Activated naive CD4-positive, alpha-beta T cell treated with anti-CD3 and anti-CD28 coated beads, Interleukin-2, amount 50 U/mL, for 72 hours (primary cell): ENCODE results near the gene GABRA1. TPM values are rescaled to one million over a fixed set of nuclear protein-coding genes. Genes with fewer than 3 reads are reported as not detected.

Experiments used
- ATAC-seq, 2 donors: fragments of 150-1000 bp; cut with Tn5 transposase; 2 replicates each; pipeline ENCODE4 v1.10.0; 2021; ENCODE audit warnings: mild to moderate bottlenecking in 2 of 2, moderate library complexity in 2 of 2
- DNase-seq, 2 donors: peaks; one replicate each; pipeline ENCODE4 v3.0.0; 2021 to 2022; ENCODE audit warnings: low spot score in 2 of 2
- H3K27ac Mint-ChIP-seq, 2 donors: one replicate each; pipeline ENCODE4 v1.8.0; 2022; ENCODE audit warnings: mild to moderate bottlenecking in 2 of 2, mixed read lengths in 2 of 2
- H3K36me3 Mint-ChIP-seq, 2 donors: one replicate each; pipeline ENCODE4 v1.8.0; 2022; ENCODE audit warnings: mixed read lengths in 2 of 2
- H3K9me3 Mint-ChIP-seq, 2 donors: one replicate each; pipeline ENCODE4 v1.8.0; 2022; ENCODE audit warnings: mixed read lengths in 2 of 2
- total RNA-seq, 2 donors: library from RNA; stranded (reverse); gene quantifications; one replicate each; pipeline ENCODE4 v1.2.3, GENCODE V29; 2022

GABRA1 gene
- not detected for total RNA-seq

DNA sequence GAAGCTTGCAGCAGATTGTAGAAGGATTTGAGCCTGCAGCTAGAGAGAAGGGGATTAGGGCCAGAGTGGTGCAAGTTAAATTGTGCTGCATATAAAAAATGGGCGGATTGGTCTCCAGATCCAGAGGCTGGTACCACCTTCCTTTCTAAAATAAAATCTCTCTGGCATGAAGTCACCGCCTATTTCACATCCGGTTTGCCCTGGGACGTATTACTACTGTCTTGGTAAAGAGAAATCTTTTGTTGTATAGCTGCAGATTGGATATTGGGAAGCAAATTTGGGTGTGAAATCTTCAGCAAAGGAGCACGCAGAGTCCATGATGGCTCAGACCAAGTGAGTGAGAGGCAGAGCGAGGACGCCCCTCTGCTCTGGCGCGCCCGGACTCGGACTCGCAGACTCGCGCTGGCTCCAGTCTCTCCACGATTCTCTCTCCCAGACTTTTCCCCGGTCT, at the start of gene GABRA1:
Gene GABRA1 (plus strand): TSS at position 180 of the 451 bp plus-strand sequence. CDS start 2,691 bp downstream, outside the sequence.
- Mint-ChIP-seq H3K9me3 (peaks cover 5 to 9% of the 10 kb centered on the region in 2 donors), H3K36me3 (no peaks in the 10 kb centered on the region), H3K27ac (no peak within 1 kb of the TSS)
- ATAC-seq (no peak), DNase-seq (no peak)

DNA sequence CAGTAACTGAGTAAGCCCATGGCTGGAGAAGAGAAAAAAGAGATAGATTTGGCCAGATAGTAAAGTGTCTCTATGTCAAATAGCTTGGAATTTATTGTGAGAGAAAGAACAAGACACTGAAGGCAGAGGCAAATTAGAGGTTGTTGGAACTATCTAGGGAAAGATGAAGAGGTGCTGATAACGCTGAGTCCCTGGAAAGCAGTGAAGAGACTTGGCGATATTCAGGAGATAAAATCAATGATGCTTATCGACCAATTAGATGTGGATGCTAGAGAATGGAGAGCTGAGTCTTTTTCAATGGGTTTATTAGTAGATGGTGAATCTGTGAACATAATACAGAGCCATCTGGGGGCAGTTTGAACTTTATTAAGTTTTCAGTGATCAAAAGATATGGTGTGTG, 48.6 kb upstream of the GABRA1 start:
- no peak overlapping the region for H3K27ac Mint-ChIP-seq
- no peak for DNase-seq
- ATAC-seq = no peak
- H3K9me3 Mint-ChIP-seq = peaks cover 0 to 5% of the 10 kb centered on the region in 2 donors
- H3K36me3 Mint-ChIP-seq = no peaks in the 10 kb centered on the region

DNA sequence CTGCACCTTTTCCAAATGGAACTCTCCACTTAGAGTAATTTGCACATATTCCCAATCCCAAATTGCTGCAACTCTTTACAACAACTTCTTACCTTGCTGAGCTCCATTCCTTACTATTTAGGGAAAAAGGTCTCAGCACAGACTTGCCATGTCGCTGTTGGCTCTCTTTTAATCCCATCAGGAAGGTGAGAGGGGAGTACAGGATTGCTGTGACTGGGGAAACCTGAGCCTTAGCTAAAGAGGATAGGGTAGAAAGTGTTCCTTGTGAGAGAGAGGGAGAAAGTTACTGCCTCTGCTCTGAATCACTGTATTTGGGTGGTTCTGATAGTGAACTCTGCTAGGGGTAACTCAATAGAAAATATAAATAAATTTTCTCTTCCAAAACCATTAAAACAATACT, 43.7 kb upstream of the GABRA1 start:
- peaks cover 8 to 10% of the 10 kb centered on the region in 2 donors for H3K9me3 Mint-ChIP-seq
- H3K36me3 Mint-ChIP-seq = no peaks in the 10 kb centered on the region
- DNase-seq (no peak), ATAC-seq (no peak)
- H3K27ac Mint-ChIP-seq = no peak overlapping the region

DNA sequence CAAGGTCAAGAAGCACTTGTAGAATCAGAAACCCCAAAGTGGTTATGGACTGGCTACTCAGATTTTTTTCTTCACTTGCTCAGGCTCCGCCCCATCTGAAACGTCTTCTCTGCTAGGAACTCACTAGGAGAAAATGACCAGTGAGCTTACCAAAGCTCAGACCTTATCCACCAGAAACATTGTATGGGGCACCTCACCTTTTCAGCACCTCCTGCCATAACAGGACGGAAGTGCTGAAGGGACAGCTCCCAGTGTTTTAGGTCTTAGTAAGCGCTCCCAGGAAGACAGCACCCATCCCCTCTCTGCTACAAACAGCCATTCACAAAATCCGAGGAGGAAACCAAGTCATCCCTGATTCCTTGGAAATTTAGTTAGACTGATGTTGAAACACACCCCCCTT, 1.2 kb upstream of the GABRA1 start:
- no peak for ATAC-seq

DNA sequence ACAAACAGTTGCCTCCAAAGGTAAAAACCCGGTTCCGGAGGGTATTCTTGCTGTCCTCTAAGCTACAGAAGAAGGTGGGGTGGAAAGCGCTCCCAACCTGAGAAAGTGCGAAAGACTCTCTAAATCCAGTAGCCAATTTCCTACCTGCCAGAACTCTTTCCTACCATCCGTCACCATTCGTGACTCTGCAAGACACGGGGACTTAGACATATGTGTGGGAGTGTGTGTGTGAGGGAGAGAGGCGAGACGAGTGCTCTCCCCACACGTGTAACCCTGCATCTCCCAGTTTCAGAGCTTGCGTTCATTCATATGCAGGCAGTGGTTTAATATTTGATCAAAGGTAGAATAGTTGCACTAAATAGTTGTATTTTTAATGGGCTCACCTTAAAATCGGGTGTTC, 473 bp upstream of the GABRA1 start:
- Mint-ChIP-seq H3K9me3 (peaks cover 5 to 9% of the 10 kb centered on the region in 2 donors), H3K36me3 (no peaks in the 10 kb centered on the region), H3K27ac (no peak overlapping the region)
- DNase-seq (no peak), ATAC-seq (no peak)

More for the DNA sequence above, 1.2 kb upstream of the GABRA1 start:
- H3K9me3 Mint-ChIP-seq = peaks cover 5 to 9% of the 10 kb centered on the region in 2 donors
- H3K36me3 Mint-ChIP-seq = no peaks in the 10 kb centered on the region
- DNase-seq = no peak
- no peak overlapping the region for H3K27ac Mint-ChIP-seq

DNA sequence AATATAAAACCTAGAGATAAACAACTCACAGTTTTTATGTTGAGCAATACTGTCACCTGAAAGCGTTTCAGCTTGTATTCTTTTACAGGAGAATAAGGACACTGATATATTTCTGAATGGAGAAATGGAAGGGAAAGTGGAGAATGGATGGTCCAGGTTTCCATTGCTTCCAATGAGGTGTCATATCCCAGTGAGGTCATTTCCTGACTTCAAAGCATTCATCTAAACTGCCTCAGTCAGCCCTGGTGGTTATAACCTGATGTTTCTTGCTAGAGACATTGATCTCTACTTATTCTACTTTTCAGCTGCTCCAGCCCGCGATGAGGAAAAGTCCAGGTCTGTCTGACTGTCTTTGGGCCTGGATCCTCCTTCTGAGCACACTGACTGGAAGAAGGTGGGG, 2.6 kb downstream of the GABRA1 start:
- peaks cover 5 to 9% of the 10 kb centered on the region in 2 donors for H3K9me3 Mint-ChIP-seq
- no peak for ATAC-seq
- no peak for DNase-seq

DNA sequence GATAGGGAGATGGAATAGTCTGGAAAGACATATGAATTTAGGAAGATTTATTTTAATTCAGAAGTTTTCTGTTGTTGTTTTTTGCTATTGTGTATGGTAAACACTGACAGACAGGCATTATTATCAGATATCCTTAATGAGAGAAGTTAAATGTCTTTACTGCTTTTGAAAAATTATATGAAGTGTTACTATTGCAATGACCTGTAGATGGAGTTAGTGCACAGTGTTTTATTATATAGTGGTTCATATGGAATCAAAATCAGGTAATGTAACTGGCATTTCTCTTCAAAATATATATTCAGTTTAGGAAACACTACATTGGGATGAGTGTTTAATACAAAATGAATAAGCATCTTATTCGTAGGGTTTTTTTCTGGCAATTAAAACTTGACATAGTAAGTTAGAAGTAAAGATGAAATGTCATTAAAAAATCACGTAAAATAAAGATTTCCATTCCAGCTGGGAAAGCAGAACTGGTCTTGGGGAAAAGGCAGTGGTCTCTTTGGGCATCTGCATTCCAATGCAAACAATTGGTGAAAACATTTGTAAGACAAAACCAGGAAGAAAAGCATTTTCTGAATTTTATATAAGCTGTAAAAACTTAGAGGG, 3.9 kb downstream of the GABRA1 start:
- no peaks in the 10 kb centered on the region for H3K36me3 Mint-ChIP-seq
- H3K9me3 Mint-ChIP-seq = peaks cover 5% of the 10 kb centered on the region in 2 donors
- DNase-seq = no peak
- no peak for ATAC-seq
- no peak overlapping the region for H3K27ac Mint-ChIP-seq

More for the DNA sequence above, 2.6 kb downstream of the GABRA1 start:
- H3K27ac Mint-ChIP-seq = no peak overlapping the region
- H3K36me3 Mint-ChIP-seq = no peaks in the 10 kb centered on the region

DNA sequence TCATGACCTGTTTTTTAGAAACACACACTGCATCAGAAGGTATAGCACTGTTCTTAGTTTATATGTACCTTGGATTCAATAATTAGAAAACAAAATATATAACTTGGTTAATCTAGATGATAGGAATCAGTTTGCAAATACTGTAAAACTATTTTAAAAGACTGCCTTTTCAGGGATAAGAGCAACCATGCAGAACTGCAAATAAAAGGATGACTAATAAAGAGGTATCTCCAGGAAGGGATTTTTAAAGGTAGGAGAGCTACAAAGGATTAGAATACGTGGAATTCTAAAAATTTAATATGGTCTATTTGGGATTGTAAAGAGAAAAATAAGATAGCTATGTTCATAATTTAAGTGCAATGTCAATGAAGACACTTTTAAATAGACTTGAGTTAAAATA, 9.4 kb downstream of the GABRA1 start:
- no peak for DNase-seq
- H3K36me3 Mint-ChIP-seq = no peaks in the 10 kb centered on the region
- H3K9me3 Mint-ChIP-seq = peaks cover 5 to 7% of the 10 kb centered on the region in 2 donors
- ATAC-seq = no peak
- H3K27ac Mint-ChIP-seq = no peak overlapping the region

DNA sequence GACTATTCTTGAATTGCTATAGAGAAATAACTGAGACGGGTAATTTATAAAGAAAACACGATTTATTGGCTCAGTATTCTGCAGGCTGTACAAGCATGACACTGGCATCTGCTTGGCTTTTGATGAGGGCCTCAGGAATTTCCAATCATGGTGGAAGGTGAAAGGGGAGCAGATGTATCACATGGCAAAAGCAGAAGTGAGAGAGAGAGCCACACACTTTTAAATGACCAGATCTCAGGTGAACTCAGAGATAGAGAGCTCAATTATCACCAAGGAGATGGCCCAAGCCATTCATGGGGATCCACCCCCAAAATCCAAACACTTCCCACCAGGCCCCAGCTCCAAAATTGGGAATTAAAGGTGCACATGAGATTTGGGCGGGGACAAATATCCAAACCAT, 15.3 kb downstream of the GABRA1 start:
- ATAC-seq (no peak), DNase-seq (no peak)
- Mint-ChIP-seq H3K27ac (no peak overlapping the region), H3K9me3 (peaks cover 4 to 5% of the 10 kb centered on the region in 2 donors), H3K36me3 (no peaks in the 10 kb centered on the region)

DNA sequence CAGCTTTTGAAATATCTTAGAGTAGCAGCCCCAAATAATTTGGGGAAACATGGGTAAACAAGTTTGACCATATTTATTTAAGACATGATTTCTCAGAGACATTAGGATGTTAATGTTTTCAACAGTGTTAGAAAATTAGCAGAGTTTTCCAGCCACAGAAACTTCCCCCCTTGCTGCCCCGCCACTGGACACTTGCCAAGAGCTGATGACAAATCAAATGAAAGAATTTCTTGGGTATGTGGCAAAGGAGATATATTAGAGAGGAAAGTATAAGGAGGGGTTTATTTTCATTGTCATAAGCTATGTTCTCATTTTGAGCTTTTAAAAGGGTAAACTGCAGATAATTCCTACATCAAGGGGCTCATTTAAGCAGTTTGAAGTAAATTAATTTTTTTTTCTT, 15.9 kb downstream of the GABRA1 start:
- Mint-ChIP-seq H3K9me3 (peaks cover under 1 to 1% of the 10 kb centered on the region in 2 donors), H3K27ac (no peak overlapping the region), H3K36me3 (no peaks in the 10 kb centered on the region)
- ATAC-seq (no peak), DNase-seq (no peak)

DNA sequence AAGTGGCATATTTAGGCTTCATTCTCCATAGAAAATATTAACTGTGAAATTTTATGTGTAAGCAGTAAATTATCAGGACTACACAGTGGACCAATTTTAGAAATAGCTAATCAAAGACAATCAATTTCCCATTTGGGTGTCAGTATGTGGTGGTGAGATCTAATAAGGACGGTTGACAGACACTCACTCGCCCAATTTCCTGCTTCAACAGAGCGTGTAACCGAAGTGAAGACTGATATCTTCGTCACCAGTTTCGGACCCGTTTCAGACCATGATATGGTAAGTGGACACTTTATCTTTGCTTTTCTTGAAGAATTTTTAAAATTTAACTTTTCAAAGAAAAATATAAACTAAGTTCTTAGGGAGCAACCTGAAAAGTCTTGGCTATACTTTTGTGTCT, 17.6 kb downstream of the GABRA1 start:
- no peaks in the 10 kb centered on the region for H3K36me3 Mint-ChIP-seq
- ATAC-seq (no peak), DNase-seq (no peak)
- H3K27ac Mint-ChIP-seq = no peak overlapping the region
- no peaks in the 10 kb centered on the region for H3K9me3 Mint-ChIP-seq

DNA sequence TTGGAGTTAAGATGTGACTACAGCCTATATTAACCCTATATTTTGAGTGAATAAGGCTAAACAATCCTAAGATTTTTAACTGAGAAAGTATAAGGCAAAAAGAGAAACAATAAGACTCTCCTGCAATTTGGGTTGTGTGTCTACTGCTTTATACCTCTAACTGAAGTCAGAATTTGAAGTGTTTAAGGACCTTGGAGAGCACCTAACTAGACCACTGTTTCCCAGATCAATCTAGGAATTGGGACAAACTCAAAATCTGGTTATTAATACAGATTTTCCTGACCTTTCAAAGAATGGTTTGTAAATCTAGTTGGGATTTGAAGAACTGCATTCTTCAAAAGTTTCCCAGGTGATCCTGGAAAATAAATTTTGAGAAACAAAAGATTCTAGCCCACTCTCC, 42.1 kb downstream of the GABRA1 start:
- Mint-ChIP-seq H3K36me3 (no peaks in the 10 kb centered on the region), H3K9me3 (peaks cover 0 to 10% of the 10 kb centered on the region in 2 donors), H3K27ac (no peak overlapping the region)
- ATAC-seq (no peak), DNase-seq (no peak)

DNA sequence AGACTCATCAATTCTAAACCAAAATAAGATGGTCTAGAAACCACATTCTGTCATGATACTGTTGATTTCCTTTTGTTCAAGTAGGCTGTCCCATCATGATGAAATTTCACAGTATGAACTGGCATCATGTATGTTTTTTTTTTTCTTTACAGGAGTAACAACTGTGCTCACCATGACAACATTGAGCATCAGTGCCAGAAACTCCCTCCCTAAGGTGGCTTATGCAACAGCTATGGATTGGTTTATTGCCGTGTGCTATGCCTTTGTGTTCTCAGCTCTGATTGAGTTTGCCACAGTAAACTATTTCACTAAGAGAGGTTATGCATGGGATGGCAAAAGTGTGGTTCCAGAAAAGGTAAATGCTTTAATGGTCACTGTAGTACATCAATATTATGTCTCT, 47.6 kb downstream of the GABRA1 start:
- peaks cover 5 to 6% of the 10 kb centered on the region in 2 donors for H3K9me3 Mint-ChIP-seq
- no peaks in the 10 kb centered on the region for H3K36me3 Mint-ChIP-seq
- no peak overlapping the region for H3K27ac Mint-ChIP-seq
- DNase-seq (no peak), ATAC-seq (no peak)

DNA sequence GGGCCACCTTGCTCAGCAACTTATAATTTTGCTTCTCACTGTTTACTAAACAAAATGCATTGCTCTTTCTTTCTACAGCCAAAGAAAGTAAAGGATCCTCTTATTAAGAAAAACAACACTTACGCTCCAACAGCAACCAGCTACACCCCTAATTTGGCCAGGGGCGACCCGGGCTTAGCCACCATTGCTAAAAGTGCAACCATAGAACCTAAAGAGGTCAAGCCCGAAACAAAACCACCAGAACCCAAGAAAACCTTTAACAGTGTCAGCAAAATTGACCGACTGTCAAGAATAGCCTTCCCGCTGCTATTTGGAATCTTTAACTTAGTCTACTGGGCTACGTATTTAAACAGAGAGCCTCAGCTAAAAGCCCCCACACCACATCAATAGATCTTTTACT, 49.1 kb downstream of the GABRA1 start:
- DNase-seq = no peak
- no peak for ATAC-seq
- H3K9me3 Mint-ChIP-seq = peaks cover 5 to 6% of the 10 kb centered on the region in 2 donors
- H3K27ac Mint-ChIP-seq = no peak overlapping the region
- no peaks in the 10 kb centered on the region for H3K36me3 Mint-ChIP-seq

DNA sequence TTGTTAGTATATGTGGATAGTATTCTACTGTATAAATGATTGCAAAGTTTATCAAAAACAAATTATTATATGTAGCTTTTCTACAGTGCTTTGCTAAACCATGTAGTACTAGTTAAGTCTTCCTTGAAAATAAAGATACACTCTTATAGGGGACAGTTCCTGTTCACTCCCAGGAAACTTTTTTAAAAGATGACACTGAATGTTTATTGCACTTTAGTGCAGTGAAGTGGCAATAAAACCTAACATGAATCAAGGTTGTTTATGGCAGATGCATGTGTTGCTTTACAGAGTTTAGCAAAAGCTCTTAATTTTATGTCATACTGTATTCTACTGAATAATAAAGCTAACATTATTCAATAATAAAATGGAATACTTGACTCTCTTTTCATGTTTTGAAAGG, 51.7 kb downstream of the GABRA1 start:
- no peak overlapping the region for H3K27ac Mint-ChIP-seq
- peaks cover 3 to 5% of the 10 kb centered on the region in 2 donors for H3K9me3 Mint-ChIP-seq
- no peak for DNase-seq
- ATAC-seq = no peak
- no peaks in the 10 kb centered on the region for H3K36me3 Mint-ChIP-seq

DNA sequence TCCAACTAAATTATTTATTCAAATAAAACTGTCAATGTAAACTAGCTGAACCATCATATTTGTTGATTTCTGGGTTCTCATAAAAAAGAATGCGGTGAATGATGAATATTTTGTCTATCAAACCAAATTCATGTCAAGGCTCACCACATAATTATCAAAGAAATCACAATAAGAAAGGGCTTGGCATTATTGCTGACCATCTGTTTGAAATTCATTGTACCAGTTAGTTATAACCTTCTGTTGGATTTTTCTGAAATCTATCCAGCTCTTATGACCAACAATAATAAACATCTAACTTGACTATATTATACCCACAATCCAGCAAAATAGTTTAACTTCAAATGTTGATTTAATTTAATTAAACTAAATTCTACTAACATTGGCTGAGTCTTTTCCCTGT, 53.1 kb downstream of the GABRA1 start:
- ATAC-seq = no peak
- Mint-ChIP-seq H3K27ac (no peak overlapping the region), H3K36me3 (peaks cover 0 to 6% of the 10 kb centered on the region in 2 donors), H3K9me3 (peaks cover 5 to 7% of the 10 kb centered on the region in 2 donors)
- DNase-seq = no peak

DNA sequence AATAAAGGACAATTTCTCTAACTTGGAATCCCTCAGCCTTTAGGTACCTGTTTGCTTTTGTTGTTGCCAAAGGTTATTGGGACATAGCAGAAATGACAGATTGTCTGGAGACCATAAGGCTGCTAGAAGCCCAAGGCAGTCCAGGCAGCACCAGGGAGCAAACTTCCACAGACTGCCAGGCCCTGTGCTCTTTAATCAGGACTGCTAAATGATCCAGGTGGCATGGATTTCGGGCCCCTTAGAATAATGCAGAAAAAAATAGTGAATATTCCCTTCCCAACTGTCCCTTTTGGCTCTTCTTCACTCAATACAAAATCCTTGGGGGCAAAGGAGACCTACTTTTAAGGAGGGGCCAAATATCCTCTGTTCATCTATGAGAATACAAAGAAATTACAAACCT, 73.9 kb downstream of the GABRA1 start:
- Mint-ChIP-seq H3K27ac (no peak overlapping the region), H3K36me3 (no peaks in the 10 kb centered on the region), H3K9me3 (peaks cover 16% of the 10 kb centered on the region in 2 donors)
- no peak for ATAC-seq
- no peak for DNase-seq

DNA sequence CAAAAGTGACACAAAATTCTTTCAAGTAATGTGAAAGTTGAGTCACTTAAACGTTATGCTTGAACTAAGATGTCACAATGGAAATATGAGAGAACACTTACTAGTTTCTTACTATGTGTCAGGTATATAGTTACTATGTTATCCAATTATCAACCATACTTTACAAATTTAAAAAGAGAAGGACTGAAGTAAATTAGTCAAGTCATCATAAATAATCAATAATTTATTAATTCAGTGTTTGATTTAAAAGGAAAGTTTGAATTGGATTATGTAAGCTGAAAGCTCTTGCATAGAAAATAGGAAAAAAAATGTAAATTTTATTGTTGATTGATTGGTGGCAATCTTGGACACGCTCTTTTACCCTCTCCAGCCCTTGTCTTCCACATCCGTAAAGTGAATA, 76.3 kb downstream of the GABRA1 start:
- no peak for DNase-seq
- Mint-ChIP-seq H3K36me3 (no peaks in the 10 kb centered on the region), H3K27ac (no peak overlapping the region), H3K9me3 (peaks cover 20 to 21% of the 10 kb centered on the region in 2 donors)
- no peak for ATAC-seq
